ENCODE results near the gene PRKCSH. TPM values are rescaled to one million over a fixed set of nuclear protein-coding genes. Genes with fewer than 3 reads are reported as not detected.

The PRKCSH gene
- polyA plus RNA-seq, 1 of the 3 experiments (the other 2 are of a cell fraction), result 502 TPM

- no peak for TF ChIP-seq IRF3 (IDR thresholded peaks at IDR 0.05; ENCODE audit: low read depth, low read length)
- peak in 1 of 2 experiments; percentile 18; a peak in 1 of 4 replicates for TF ChIP-seq EP300 (IDR thresholded peaks at IDR 0.05; ENCODE audit: borderline replicate concordance in 1 of 2, low read depth in 1 of 2, low read length in 1 of 2)
- peak; percentile 44; the same call in 1 of the 2 replicates for TF ChIP-seq YY1 (IDR thresholded peaks at IDR 0.05; ENCODE audit: low read depth)
- peak; percentile 97 for TF ChIP-seq MXI1 (IDR thresholded peaks at IDR 0.05; ENCODE audit: low read depth, low read length)
- no peak for TF ChIP-seq FOXM1 (IDR thresholded peaks at IDR 0.05; ENCODE audit: low read depth)
- peak; percentile 89 for TF ChIP-seq USF2 (IDR thresholded peaks at IDR 0.05; ENCODE audit: borderline replicate concordance, low read depth, low read length)
- TF ChIP-seq POLR2AphosphoS5 (IDR thresholded peaks at IDR 0.05; ENCODE audit: low read depth, low read length), result no peak; the same call in 1 of the 2 replicates
- TF ChIP-seq GABPA (IDR thresholded peaks at IDR 0.05; ENCODE audit: low read depth), result no peak
- TF ChIP-seq MEF2A (IDR thresholded peaks at IDR 0.05; ENCODE audit: borderline replicate concordance, low read depth), result no peak
- no peak for TF ChIP-seq FOXJ3 (CRISPR knock-in tag; IDR thresholded peaks at IDR 0.05)
Observed at GRCh38 chr19:11482384-11483050, 47.1 kb downstream of the PRKCSH start (continued).

- POLR2A ChIA-PET, result no interaction called here
- Histone ChIP-seq H2AFZ (ENCODE audit: low read depth) (no peak overlapping the region), H3K4me1 (ENCODE audit: control insufficient read depth in 1 of 2, insufficient read depth in 2 of 2, low read depth in 1 of 2, low read length in 1 of 2) (peaks cover 0 to 13% of the 10 kb centered on the region in 2 experiments; a peak in 1 of 4 replicates), H3K27ac (ENCODE audit: low read depth in 2 of 2, low read length in 1 of 2) (no peak overlapping the region), H3K9ac (no peak overlapping the region), H3K4me3 (ENCODE audit: low read depth in 2 of 2, low read length in 1 of 2) (no peak overlapping the region), H3K27me3 (ENCODE audit: insufficient read depth) (peaks cover 25% of the 10 kb centered on the region; the same call in 1 of the 2 replicates), H3K4me2 (no peak overlapping the region), H3K9me3 (no peaks in the 10 kb centered on the region), H4K20me1 (ENCODE audit: insufficient read depth) (no peaks in the 10 kb centered on the region), H3K9me2 (no peaks in the 10 kb centered on the region), H3K79me2 (ENCODE audit: insufficient read depth) (no peaks in the 10 kb centered on the region), H3F3A (replicated peaks; ENCODE audit: insufficient read depth) (no peaks in the 10 kb centered on the region), H3K36me3 (replicated peaks in 1 of 2; ENCODE audit: control insufficient read depth in 1 of 2, insufficient read depth in 2 of 2, low read length in 1 of 2) (no peaks in the 10 kb centered on the region)
- CTCF ChIA-PET, result interaction anchor here (0.7 to 3.7 kb wide), 51 partner anchors 8 to 336 kb away, joined by 3 to 57 read pairs (median 5); partner anchors contain the start of genes ACP5, CCDC159, DOCK6 and EPOR
- 94% methylated on average over 40 of the region's 57 CpGs for WGBS (ENCODE audit: low lambda C conversion rate)
- peak; percentile 29 for DNase-seq
- TF ChIP-seq MXI1 (IDR thresholded peaks at IDR 0.05; ENCODE audit: low read depth, low read length), result no peak
- no peak for TF ChIP-seq NFIC (IDR thresholded peaks at IDR 0.05; ENCODE audit: borderline replicate concordance)
- TF ChIP-seq TAF1 (IDR thresholded peaks at IDR 0.05; ENCODE audit: borderline replicate concordance, low read depth, low read length), result no peak
- no peak for TF ChIP-seq MEF2A (IDR thresholded peaks at IDR 0.05; ENCODE audit: borderline replicate concordance, low read depth)
- TF ChIP-seq RXRA (IDR thresholded peaks at IDR 0.05; ENCODE audit: borderline replicate concordance, low read depth), result no peak
- no peak for TF ChIP-seq RCOR1 (IDR thresholded peaks at IDR 0.05; ENCODE audit: low read length)
- TF ChIP-seq YY1 (IDR thresholded peaks at IDR 0.05; ENCODE audit: low read depth), result no peak
- no peak for TF ChIP-seq USF2 (IDR thresholded peaks at IDR 0.05; ENCODE audit: borderline replicate concordance, low read depth, low read length)
- TF ChIP-seq TEAD4 (IDR thresholded peaks at IDR 0.05; ENCODE audit: borderline replicate concordance, insufficient read depth), result no peak
- TF ChIP-seq SIN3A (IDR thresholded peaks at IDR 0.05; ENCODE audit: borderline replicate concordance, low read depth, low read length), result no peak
- TF ChIP-seq CTCF (IDR thresholded peaks at IDR 0.05), result no peak
- TF ChIP-seq IRF3 (IDR thresholded peaks at IDR 0.05; ENCODE audit: low read depth, low read length), result no peak
Observed at GRCh38 chr19:11483366-11484111, 48.1 kb downstream of the PRKCSH start.

Data from SK-N-SH (cell line).